HepG2 (cell line): ENCODE results near the gene SRC. TPM values are rescaled to one million over a fixed set of nuclear protein-coding genes. Genes with fewer than 3 reads are reported as not detected.

Experiments used
- HCFC1 ChIP-seq: fragments of 150-350 bp; IDR thresholded peaks from 2 replicates; pipeline ENCODE4 v1.6.1; 2014; ENCODE audit warnings: low read depth, low read length
- HIVEP1 ChIP-seq: sonication (generic); formaldehyde crosslinking; IDR thresholded peaks from 2 replicates; pipeline ENCODE4 v1.4.0; 2020; ENCODE audit warnings: mild to moderate bottlenecking, missing genetic modification reagents
- KAT8 ChIP-seq: IDR thresholded peaks from 2 replicates; pipeline ENCODE4 v1.6.1; 2016; ENCODE audit warnings: missing genetic modification reagents, missing compliant biosample characterization
- KLF15 ChIP-seq: sonication (generic); formaldehyde crosslinking; IDR thresholded peaks from 2 replicates; pipeline ENCODE4 v1.8.1; 2023; ENCODE audit warnings: borderline replicate concordance, mild to moderate bottlenecking, inconsistent platforms, missing genetic modification reagents, mixed read lengths
- MEF2D ChIP-seq: sonication (generic); formaldehyde crosslinking; IDR thresholded peaks from 2 replicates; pipeline ENCODE4 v1.5.1; 2020; ENCODE audit warnings: mild to moderate bottlenecking, missing genetic modification reagents
- NFE2L2 ChIP-seq: fragments of 150-350 bp; IDR thresholded peaks from 2 replicates; pipeline ENCODE4 v1.6.1; 2014; ENCODE audit warnings: low read length
- PAWR ChIP-seq: sonication (generic); formaldehyde crosslinking; IDR thresholded peaks from 2 replicates; pipeline ENCODE4 v1.4.0; 2020; ENCODE audit warnings: missing genetic modification reagents, mild to moderate bottlenecking, borderline replicate concordance
- POLR2A ChIP-seq, 2 experiments: IDR thresholded peaks; 2 replicates each; pipeline ENCODE4 v1.6.1; 2011; ENCODE audit warnings: low read depth in 2 of 2, low read length in 2 of 2, mild to moderate bottlenecking in 1 of 2, moderate library complexity in 1 of 2; ENCODE audit not compliant: insufficient read depth in 1 of 2
- RARA ChIP-seq: IDR thresholded peaks from 2 replicates; pipeline ENCODE4 v1.6.1; 2016; ENCODE audit warnings: missing genetic modification reagents, missing compliant biosample characterization
- TOE1 ChIP-seq: sonication (generic); formaldehyde crosslinking; IDR thresholded peaks from 2 replicates; pipeline ENCODE4 v1.4.0; 2020; ENCODE audit warnings: mild to moderate bottlenecking, missing genetic modification reagents
- ZC3H4 ChIP-seq: sonication (generic); formaldehyde crosslinking; IDR thresholded peaks from 2 replicates; pipeline ENCODE4 v1.4.0; 2020; ENCODE audit warnings: missing genetic modification reagents, borderline replicate concordance
- ZNF225 ChIP-seq: sonication (generic); formaldehyde crosslinking; IDR thresholded peaks from 2 replicates; pipeline ENCODE4 v1.4.0; 2020; ENCODE audit warnings: mild to moderate bottlenecking, missing genetic modification reagents
- ZNF256 ChIP-seq: sonication (generic); formaldehyde crosslinking; conservative IDR thresholded peaks from 2 replicates; pipeline ENCODE4 v1.4.0; 2020; ENCODE audit warnings: missing genetic modification reagents
- ZNF264 ChIP-seq: sonication (generic); formaldehyde crosslinking; IDR thresholded peaks from 2 replicates; pipeline ENCODE4 v1.4.0; 2020; ENCODE audit warnings: missing genetic modification reagents
- ZNF335 ChIP-seq: sonication (generic); formaldehyde crosslinking; IDR thresholded peaks from 2 replicates; pipeline ENCODE4 v1.4.0; 2020; ENCODE audit warnings: missing genetic modification reagents
- ZNF670 ChIP-seq: sonication (generic); formaldehyde crosslinking; IDR thresholded peaks from 2 replicates; pipeline ENCODE4 v1.8.0; 2022; ENCODE audit warnings: mild to moderate bottlenecking, missing genetic modification reagents, borderline replicate concordance
- polyA plus RNA-seq, 8 experiments: library from polyadenylated mRNA; depleted of rRNA in 3 of 8; stranded (reverse) in 7 of 8; unstranded in 1 of 8; fragments of >200 nt; fragmentation: Illumina TruSeq in 4 of 8; extraction: Trizol in 4 of 8; gene quantifications; 2 replicates each; pipeline versions ENCODE4 v1.2.1 to v1.2.3, GENCODE V29; 2011 to 2016; ENCODE audit warnings: low read depth in 4 of 8, missing spikeins in 1 of 8, mixed read lengths in 1 of 8; ENCODE audit not compliant: insufficient read depth in 1 of 8
- total RNA-seq, 5 experiments: library from RNA; depleted of rRNA; stranded (reverse); fragments of >200 nt; fragmentation: Illumina TruSeq; extraction: Trizol; gene quantifications; 2 replicates each; pipeline ENCODE4 v1.2.3, GENCODE V29; 2016; ENCODE audit warnings: low read depth in 1 of 5
- TF ChIP-seq, protein P1 (sequence below): sonication (generic); formaldehyde crosslinking; IDR thresholded peaks from 2 replicates; pipeline ENCODE4 v1.9.0; 2022; ENCODE audit warnings: low read depth, missing genetic modification reagents
- TF ChIP-seq, protein P2 (sequence below): sonication (generic); formaldehyde crosslinking; IDR thresholded peaks from 2 replicates; pipeline ENCODE4 v1.4.0; 2020; ENCODE audit warnings: missing genetic modification reagents
- TF ChIP-seq, protein P3 (sequence below): fragments of 450-650 bp; IDR thresholded peaks from 2 replicates; pipeline ENCODE4 v1.6.1; 2017
- TF ChIP-seq, protein P4 (sequence below): sonication (generic); formaldehyde crosslinking; IDR thresholded peaks from 2 replicates; pipeline ENCODE4 v1.4.0; 2020; ENCODE audit warnings: missing genetic modification reagents, mild to moderate bottlenecking, borderline replicate concordance
- TF ChIP-seq, protein P5 (sequence below): sonication (generic); IDR thresholded peaks from 2 replicates; pipeline ENCODE4 v1.6.1; 2016; ENCODE audit warnings: low read depth, borderline replicate concordance

Gene SRC
- total and polyA plus RNA-seq, 2 of the 13 experiments (the other 11 are each of a cell fraction or from before 2014, with no cell fraction given), result 54.7 to 192 TPM

DNA sequence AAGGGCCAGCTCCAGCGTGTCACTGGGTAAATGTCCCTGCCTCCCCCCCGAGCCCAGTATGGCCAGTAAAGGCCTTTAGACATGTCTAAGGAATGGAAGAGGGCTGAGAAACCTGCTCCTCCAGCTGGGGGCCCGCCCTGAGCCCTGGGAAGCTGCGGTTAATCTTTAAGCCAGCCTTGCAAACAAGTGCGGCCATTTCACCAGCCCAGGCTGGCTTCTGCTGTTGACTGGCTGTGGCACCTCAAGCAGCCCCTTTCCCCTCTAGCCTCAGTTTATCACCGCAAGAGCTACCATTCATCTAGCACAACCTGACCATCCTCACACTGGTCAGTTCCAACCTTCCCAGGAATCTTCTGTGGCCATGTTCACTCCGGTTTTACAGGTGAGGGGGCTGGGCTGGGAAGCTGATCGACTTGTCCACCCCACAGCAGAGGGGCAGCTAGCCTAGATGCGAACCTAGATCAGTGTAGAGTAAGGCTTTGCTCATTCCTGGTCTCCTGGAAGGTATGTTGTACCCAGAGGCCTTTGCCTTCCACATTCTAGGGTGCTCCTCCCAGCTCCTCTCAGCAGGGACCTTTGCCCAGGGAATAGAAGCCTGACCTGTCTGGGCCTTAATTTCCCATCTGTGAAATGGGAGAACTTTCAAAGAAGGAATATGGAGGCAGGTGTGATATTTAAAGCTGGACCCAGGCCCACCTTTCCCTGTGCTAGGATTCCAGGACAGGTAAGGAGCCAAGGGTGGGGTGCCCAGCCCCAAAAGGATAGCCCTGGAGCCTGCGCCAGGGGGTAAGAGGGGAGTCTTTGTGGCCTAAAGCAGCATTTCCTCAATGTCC is 1.2 kb upstream of the SRC start (continued):
- no peak for TF ChIP-seq ZNF670 (CRISPR knock-in tag)
- peak; percentile 33; the same call in 1 of the 2 replicates for TF ChIP-seq ZNF335 (CRISPR knock-in tag)
- TF ChIP-seq, protein P1, sequence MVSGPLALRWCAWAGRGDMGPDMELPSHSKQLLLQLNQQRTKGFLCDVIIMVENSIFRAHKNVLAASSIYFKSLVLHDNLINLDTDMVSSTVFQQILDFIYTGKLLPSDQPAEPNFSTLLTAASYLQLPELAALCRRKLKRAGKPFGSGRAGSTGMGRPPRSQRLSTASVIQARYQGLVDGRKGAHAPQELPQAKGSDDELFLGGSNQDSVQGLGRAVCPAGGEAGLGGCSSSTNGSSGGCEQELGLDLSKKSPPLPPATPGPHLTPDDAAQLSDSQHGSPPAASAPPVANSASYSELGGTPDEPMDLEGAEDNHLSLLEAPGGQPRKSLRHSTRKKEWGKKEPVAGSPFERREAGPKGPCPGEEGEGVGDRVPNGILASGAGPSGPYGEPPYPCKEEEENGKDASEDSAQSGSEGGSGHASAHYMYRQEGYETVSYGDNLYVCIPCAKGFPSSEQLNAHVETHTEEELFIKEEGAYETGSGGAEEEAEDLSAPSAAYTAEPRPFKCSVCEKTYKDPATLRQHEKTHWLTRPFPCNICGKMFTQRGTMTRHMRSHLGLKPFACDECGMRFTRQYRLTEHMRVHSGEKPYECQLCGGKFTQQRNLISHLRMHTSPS (CRISPR knock-in tag), result no peak
- no peak for TF ChIP-seq KLF15 (CRISPR knock-in tag)
- no peak for TF ChIP-seq HCFC1
- no peak for TF ChIP-seq NFE2L2
- no peak for TF ChIP-seq ZNF264 (CRISPR knock-in tag)
- peak; percentile 78; the same call in 1 of the 2 replicates for TF ChIP-seq MEF2D (CRISPR knock-in tag)
- TF ChIP-seq, protein P2, sequence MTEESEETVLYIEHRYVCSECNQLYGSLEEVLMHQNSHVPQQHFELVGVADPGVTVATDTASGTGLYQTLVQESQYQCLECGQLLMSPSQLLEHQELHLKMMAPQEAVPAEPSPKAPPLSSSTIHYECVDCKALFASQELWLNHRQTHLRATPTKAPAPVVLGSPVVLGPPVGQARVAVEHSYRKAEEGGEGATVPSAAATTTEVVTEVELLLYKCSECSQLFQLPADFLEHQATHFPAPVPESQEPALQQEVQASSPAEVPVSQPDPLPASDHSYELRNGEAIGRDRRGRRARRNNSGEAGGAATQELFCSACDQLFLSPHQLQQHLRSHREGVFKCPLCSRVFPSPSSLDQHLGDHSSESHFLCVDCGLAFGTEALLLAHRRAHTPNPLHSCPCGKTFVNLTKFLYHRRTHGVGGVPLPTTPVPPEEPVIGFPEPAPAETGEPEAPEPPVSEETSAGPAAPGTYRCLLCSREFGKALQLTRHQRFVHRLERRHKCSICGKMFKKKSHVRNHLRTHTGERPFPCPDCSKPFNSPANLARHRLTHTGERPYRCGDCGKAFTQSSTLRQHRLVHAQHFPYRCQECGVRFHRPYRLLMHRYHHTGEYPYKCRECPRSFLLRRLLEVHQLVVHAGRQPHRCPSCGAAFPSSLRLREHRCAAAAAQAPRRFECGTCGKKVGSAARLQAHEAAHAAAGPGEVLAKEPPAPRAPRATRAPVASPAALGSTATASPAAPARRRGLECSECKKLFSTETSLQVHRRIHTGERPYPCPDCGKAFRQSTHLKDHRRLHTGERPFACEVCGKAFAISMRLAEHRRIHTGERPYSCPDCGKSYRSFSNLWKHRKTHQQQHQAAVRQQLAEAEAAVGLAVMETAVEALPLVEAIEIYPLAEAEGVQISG (CRISPR knock-in tag), result no peak; the same call in 1 of the 2 replicates
- TF ChIP-seq ZNF256 (CRISPR knock-in tag), result no peak
- TF ChIP-seq KAT8 (CRISPR knock-in tag), result peak; percentile 94
- TF ChIP-seq, protein P3, sequence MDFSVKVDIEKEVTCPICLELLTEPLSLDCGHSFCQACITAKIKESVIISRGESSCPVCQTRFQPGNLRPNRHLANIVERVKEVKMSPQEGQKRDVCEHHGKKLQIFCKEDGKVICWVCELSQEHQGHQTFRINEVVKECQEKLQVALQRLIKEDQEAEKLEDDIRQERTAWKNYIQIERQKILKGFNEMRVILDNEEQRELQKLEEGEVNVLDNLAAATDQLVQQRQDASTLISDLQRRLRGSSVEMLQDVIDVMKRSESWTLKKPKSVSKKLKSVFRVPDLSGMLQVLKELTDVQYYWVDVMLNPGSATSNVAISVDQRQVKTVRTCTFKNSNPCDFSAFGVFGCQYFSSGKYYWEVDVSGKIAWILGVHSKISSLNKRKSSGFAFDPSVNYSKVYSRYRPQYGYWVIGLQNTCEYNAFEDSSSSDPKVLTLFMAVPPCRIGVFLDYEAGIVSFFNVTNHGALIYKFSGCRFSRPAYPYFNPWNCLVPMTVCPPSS, result no peak
- TF ChIP-seq, protein P4, sequence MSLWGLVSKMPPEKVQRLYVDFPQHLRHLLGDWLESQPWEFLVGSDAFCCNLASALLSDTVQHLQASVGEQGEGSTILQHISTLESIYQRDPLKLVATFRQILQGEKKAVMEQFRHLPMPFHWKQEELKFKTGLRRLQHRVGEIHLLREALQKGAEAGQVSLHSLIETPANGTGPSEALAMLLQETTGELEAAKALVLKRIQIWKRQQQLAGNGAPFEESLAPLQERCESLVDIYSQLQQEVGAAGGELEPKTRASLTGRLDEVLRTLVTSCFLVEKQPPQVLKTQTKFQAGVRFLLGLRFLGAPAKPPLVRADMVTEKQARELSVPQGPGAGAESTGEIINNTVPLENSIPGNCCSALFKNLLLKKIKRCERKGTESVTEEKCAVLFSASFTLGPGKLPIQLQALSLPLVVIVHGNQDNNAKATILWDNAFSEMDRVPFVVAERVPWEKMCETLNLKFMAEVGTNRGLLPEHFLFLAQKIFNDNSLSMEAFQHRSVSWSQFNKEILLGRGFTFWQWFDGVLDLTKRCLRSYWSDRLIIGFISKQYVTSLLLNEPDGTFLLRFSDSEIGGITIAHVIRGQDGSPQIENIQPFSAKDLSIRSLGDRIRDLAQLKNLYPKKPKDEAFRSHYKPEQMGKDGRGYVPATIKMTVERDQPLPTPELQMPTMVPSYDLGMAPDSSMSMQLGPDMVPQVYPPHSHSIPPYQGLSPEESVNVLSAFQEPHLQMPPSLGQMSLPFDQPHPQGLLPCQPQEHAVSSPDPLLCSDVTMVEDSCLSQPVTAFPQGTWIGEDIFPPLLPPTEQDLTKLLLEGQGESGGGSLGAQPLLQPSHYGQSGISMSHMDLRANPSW (CRISPR knock-in tag), result no peak
- TF ChIP-seq POLR2A (IDR thresholded peaks at IDR 0.05; ENCODE audit: insufficient read depth in 1 of 2, low read depth in 2 of 2, low read length in 2 of 2), result peak; percentile 36 to 97; a peak in 2 of 4 replicates
- peak; percentile 27; the same call in 1 of the 2 replicates for TF ChIP-seq ZNF225
- TF ChIP-seq RARA (CRISPR knock-in tag), result no peak; the same call in 1 of the 2 replicates
- no peak for TF ChIP-seq TOE1 (CRISPR knock-in tag)
- peak; percentile 94 for TF ChIP-seq HIVEP1 (CRISPR knock-in tag)
- no peak for TF ChIP-seq ZC3H4 (CRISPR knock-in tag)
- 0 out of 2 replicates have a peak, but pooled peaks have one; percentile 49 for TF ChIP-seq PAWR (CRISPR knock-in tag)
- TF ChIP-seq, protein P5, sequence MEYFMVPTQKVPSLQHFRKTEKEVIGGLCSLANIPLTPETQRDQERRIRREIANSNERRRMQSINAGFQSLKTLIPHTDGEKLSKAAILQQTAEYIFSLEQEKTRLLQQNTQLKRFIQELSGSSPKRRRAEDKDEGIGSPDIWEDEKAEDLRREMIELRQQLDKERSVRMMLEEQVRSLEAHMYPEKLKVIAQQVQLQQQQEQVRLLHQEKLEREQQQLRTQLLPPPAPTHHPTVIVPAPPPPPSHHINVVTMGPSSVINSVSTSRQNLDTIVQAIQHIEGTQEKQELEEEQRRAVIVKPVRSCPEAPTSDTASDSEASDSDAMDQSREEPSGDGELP, result peak; percentile 94
